Renal cortical epithelial cell (primary cell): ENCODE data around the gene CPED1. TPM values are rescaled to one million over a fixed set of nuclear protein-coding genes. Genes with fewer than 3 reads are reported as not detected.

Experiments used
- DNase-seq: peaks from one replicate; pipeline ENCODE4 v3.0.0-alpha.2; 2011; ENCODE audit warnings: low read depth
- total RNA-seq: library from RNA; depleted of rRNA; stranded (reverse); fragments of >200 nt; gene quantifications from 2 replicates; pipeline ENCODE4 v1.2.3, GENCODE V29; 2014

The CPED1 gene
- total RNA-seq, result 0.52 and 1.1 TPM in 2 replicates

GRCh38 chr7:120988591-120989256 is at the start of gene CPED1:
TSS of gene CPED1 (plus strand) at chr7:120988711. CDS start at chr7:120989622, 911 bp downstream.
- DNase-seq, result peak; percentile 80

GRCh38 chr7:120939345-120939744 is 49.2 kb upstream of the CPED1 start:
- DNase-seq, result no peak

- no peak for DNase-seq
Observed at GRCh38 chr7:120941064-120941463, 47.4 kb upstream of the CPED1 start.

GRCh38 chr7:120941856-120942255 is 46.7 kb upstream of the CPED1 start:
- no peak for DNase-seq

- no peak for DNase-seq
Observed at GRCh38 chr7:120942861-120943260, 45.6 kb upstream of the CPED1 start.

GRCh38 chr7:120944826-120945562 is 43.5 kb upstream of the CPED1 start:
- no peak for DNase-seq

GRCh38 chr7:120947980-120948379 is 40.5 kb upstream of the CPED1 start:
- no peak for DNase-seq

GRCh38 chr7:120949393-120949911 is 39.1 kb upstream of the CPED1 start:
- DNase-seq, result peak; percentile 41

- no peak for DNase-seq
Observed at GRCh38 chr7:120949998-120950538, 38.4 kb upstream of the CPED1 start.

- peak; percentile 93 for DNase-seq
Observed at GRCh38 chr7:120950539-120951308, 37.8 kb upstream of the CPED1 start, which contains the start of gene ING3. TSS of gene ING3 (plus strand) at chr7:120950777. CDS start at chr7:120950897, 120 bp downstream.

GRCh38 chr7:120951309-120951699 is 37.2 kb upstream of the CPED1 start:
- DNase-seq, result no peak

GRCh38 chr7:120951826-120952225 is 36.7 kb upstream of the CPED1 start:
- no peak for DNase-seq

- DNase-seq, result no peak
Observed at GRCh38 chr7:120955577-120956149, 32.8 kb upstream of the CPED1 start.

- DNase-seq, result no peak
Observed at GRCh38 chr7:120959929-120960484, 28.5 kb upstream of the CPED1 start.

GRCh38 chr7:120960714-120961113 is 27.8 kb upstream of the CPED1 start:
- DNase-seq, result no peak

- DNase-seq, result no peak
Observed at GRCh38 chr7:120961638-120962173, 26.8 kb upstream of the CPED1 start.

GRCh38 chr7:120964088-120964487 is 24.4 kb upstream of the CPED1 start:
- DNase-seq, result no peak

GRCh38 chr7:120966961-120967360 is 21.6 kb upstream of the CPED1 start:
- DNase-seq, result no peak

GRCh38 chr7:120973849-120974248 is 14.7 kb upstream of the CPED1 start:
- DNase-seq, result no peak

- DNase-seq, result no peak
Observed at GRCh38 chr7:120979765-120980499, 8.6 kb upstream of the CPED1 start.
